ENCODE measurements around the gene GNAZ. TPM values are rescaled to one million over a fixed set of nuclear protein-coding genes. Genes with fewer than 3 reads are reported as not detected.

GNAZ gene
- total RNA-seq, 4 donors from 2014 or later = 2.7 to 14.7 (median 7.8) TPM

DNA sequence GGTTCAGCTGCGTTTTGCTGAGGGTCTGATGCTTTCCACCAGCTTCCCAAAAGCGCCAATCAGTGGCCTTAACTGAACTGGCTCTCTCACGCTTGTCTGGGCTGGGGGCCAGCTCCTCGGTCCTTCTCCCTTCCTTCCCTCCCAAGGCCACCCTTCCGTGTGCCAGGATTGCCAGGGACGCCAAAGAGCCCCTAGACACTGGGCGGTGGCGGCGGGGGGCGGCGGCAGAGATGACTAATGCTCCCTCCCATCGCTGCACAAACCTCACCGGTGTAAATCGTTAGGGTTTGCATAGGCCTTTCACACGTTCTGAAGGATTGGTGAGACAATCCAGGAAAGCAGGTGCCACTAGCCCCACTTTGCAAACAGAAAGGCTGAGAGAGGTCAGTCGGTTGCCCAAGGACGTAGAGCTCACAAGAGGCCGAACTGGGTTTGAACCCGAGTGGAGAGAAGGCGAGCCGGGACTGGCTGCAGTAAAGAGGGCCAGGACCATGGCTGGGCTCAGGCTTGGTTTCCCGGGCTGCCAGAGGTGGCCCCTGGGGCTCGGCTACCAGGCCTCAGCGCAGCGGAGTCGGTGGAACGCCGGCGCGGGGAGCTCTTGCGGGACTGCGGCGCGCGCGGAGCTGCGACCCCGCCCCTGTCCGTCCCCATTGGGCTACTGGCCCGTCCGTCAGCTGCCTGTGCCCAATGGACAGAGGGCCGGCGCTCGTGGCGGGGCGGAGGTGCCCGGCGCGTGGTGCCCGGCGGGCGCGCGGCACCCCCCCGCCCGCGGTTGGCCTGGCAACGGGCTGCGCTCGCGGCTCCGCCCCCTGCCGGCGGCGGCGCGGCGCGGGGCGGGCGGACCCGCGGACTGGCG, 589 bp upstream of the GNAZ start:
- Histone ChIP-seq H3K4me3 (peak overlapping the region; percentile 42 to 53 (median 45)), H3K36me3 (no peaks in the 10 kb centered on the region), H3K27ac (peak overlapping the region in 3 of 4 donors; percentile 47 to 71 (median 62)), H3K9me3 (no peaks in the 10 kb centered on the region), H3K4me1 (peaks cover 5 to 16% (median 15%) of the 10 kb centered on the region in 4 donors), H3K27me3 (peaks cover 22% of the 10 kb centered on the region)
- no peak for TF ChIP-seq POLR2AphosphoS5 (IDR thresholded peaks at IDR 0.05)
- TF ChIP-seq POLR2A (IDR thresholded peaks at IDR 0.05) = no peak
- TF ChIP-seq, protein P1, sequence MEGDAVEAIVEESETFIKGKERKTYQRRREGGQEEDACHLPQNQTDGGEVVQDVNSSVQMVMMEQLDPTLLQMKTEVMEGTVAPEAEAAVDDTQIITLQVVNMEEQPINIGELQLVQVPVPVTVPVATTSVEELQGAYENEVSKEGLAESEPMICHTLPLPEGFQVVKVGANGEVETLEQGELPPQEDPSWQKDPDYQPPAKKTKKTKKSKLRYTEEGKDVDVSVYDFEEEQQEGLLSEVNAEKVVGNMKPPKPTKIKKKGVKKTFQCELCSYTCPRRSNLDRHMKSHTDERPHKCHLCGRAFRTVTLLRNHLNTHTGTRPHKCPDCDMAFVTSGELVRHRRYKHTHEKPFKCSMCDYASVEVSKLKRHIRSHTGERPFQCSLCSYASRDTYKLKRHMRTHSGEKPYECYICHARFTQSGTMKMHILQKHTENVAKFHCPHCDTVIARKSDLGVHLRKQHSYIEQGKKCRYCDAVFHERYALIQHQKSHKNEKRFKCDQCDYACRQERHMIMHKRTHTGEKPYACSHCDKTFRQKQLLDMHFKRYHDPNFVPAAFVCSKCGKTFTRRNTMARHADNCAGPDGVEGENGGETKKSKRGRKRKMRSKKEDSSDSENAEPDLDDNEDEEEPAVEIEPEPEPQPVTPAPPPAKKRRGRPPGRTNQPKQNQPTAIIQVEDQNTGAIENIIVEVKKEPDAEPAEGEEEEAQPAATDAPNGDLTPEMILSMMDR (IDR thresholded peaks at IDR 0.05) = no peak
- no peak for TF ChIP-seq EP300 (IDR thresholded peaks at IDR 0.05; ENCODE audit: low read depth)
- WGBS, 2 donors (ENCODE audit: low coverage in 1 of 2) = 4% methylated on average over 38 of the region's 74 CpGs; no CpG with 5 or more reads in 1 of the 2 donors
- DNase-seq = peak; percentile 93
- in situ Hi-C loops (cut with MboI; ENCODE audit: low pct_ligation_motif_present in 1 of 4, low pct_unique_long_range_greater_than_20kb in 1 of 4, low sequenced_read_pairs in 3 of 4) (no loop called here), intact Hi-C loops (cut with DNase I; ENCODE audit: low total_unique reads) (no loop called here)

GRCh38 chr22:23071230-23072076, 1.1 kb downstream of the GNAZ start:
- WGBS, 2 donors (ENCODE audit: low coverage in 1 of 2) = 64 to 74% methylated on average over 3 to 29 of the region's 29 CpGs
- in situ Hi-C loops (cut with MboI; ENCODE audit: low pct_ligation_motif_present in 1 of 4, low pct_unique_long_range_greater_than_20kb in 1 of 4, low sequenced_read_pairs in 3 of 4) = no loop called here
- no peak for DNase-seq
- no peak for TF ChIP-seq POLR2A (IDR thresholded peaks at IDR 0.05)
- TF ChIP-seq, protein P1 (IDR thresholded peaks at IDR 0.05) = no peak
- intact Hi-C loops (cut with DNase I; ENCODE audit: low total_unique reads) = no loop called here
- H3K27me3 ChIP-seq = peaks cover 22% of the 10 kb centered on the region
- peak overlapping the region in 3 of 4 donors; percentile 36 to 53 (median 50) for H3K4me3 ChIP-seq
- peak overlapping the region in 1 of 4 donors; percentile 54 for H3K27ac ChIP-seq
- H3K36me3 ChIP-seq = no peaks in the 10 kb centered on the region
- H3K4me1 ChIP-seq = peaks cover 5 to 16% (median 15%) of the 10 kb centered on the region in 4 donors
- no peaks in the 10 kb centered on the region for H3K9me3 ChIP-seq

GRCh38 chr22:23072077-23072910, 2.0 kb downstream of the GNAZ start:
- Histone ChIP-seq H3K4me1 (peaks cover 5 to 16% (median 15%) of the 10 kb centered on the region in 4 donors), H3K27ac (no peak overlapping the region), H3K4me3 (no peak overlapping the region), H3K9me3 (no peaks in the 10 kb centered on the region), H3K36me3 (no peaks in the 10 kb centered on the region), H3K27me3 (peaks cover 22% of the 10 kb centered on the region)
- in situ Hi-C loops (cut with MboI; ENCODE audit: low pct_ligation_motif_present in 1 of 4, low pct_unique_long_range_greater_than_20kb in 1 of 4, low sequenced_read_pairs in 3 of 4) = no loop called here
- DNase-seq = no peak
- TF ChIP-seq EP300 (IDR thresholded peaks at IDR 0.05; ENCODE audit: low read depth) (no peak), POLR2AphosphoS5 (IDR thresholded peaks at IDR 0.05) (no peak), POLR2A (IDR thresholded peaks at IDR 0.05) (no peak)
- TF ChIP-seq, protein P1 (IDR thresholded peaks at IDR 0.05) = no peak
- intact Hi-C loops (cut with DNase I; ENCODE audit: low total_unique reads) = no loop called here
- 75 to 89% methylated on average over 3 to 10 of the region's 11 CpGs for WGBS, 2 donors (ENCODE audit: low coverage in 1 of 2)

Data from transverse colon (tissue), 4 donors.